Right lobe of liver (tissue), 6 donors: ENCODE results near the gene COQ8B. TPM values are rescaled to one million over a fixed set of nuclear protein-coding genes. Genes with fewer than 3 reads are reported as not detected.

Source experiments
- ATAC-seq, 4 donors: fragments of 200-7000 bp; cut with Tn5 transposase; one replicate each; pipeline ENCODE4 v1.9.1; 2020; ENCODE audit warnings: mild to moderate bottlenecking in 4 of 4, moderate library complexity in 4 of 4
- DNase-seq, 3 donors: peaks; one replicate each; pipeline ENCODE4 v3.0.0-alpha.2; 2020
- H3K27ac ChIP-seq, 3 donors: fragments of 200-600 bp; one replicate each; pipeline ENCODE4 v1.8.0; 2022
- H3K27me3 ChIP-seq, 2 donors: fragments of 200-600 bp; one replicate each; pipeline ENCODE4 v1.8.0; 2022
- H3K36me3 ChIP-seq, 4 donors: fragments of 200-600 bp; sonication (generic) in 1 of 4; one replicate each; pipeline versions ENCODE4 v1.5.1 to v1.8.0; 2017 to 2022; ENCODE audit warnings: control low read depth in 1 of 4
- H3K4me1 ChIP-seq, 4 donors: fragments of 200-600 bp; sonication (generic) in 1 of 4; one replicate each; pipeline versions ENCODE4 v1.5.1 to v1.8.0; 2017 to 2022; ENCODE audit warnings: control low read depth in 1 of 4
- H3K4me3 ChIP-seq, 3 donors: fragments of 200-600 bp; one replicate each; pipeline ENCODE4 v1.8.0; 2022
- H3K9me3 ChIP-seq, 4 donors: fragments of 200-600 bp; sonication (generic) in 1 of 4; one replicate each; pipeline versions ENCODE4 v1.5.1 to v1.8.0; 2017 to 2022; ENCODE audit warnings: control low read depth in 1 of 4
- POLR2A ChIP-seq: fragments of 450-650 bp; IDR thresholded peaks from one replicate; pipeline ENCODE4 v1.6.1; 2017; ENCODE audit warnings: antibody characterized with exemption, mild to moderate bottlenecking
- WGBS: methylation state at CpG from one replicate; pipeline ENCODE4 v1.1.6; 2018; ENCODE audit warnings: low coverage, low lambda C conversion rate; ENCODE audit not compliant: insufficient coverage; ENCODE audit errors: missing lambda C conversion rate; 5-methylcytosine and 5-hydroxymethylcytosine counted together
- intact Hi-C, 2 donors: fragments of 100-400 bp; cut with DNase I; formaldehyde crosslinking; loops; one replicate each; pipeline versions ENCODE4 v1.11.2 to v1.14.1; 2022
- total RNA-seq, 6 experiments: library from RNA; depleted of rRNA in 2 of 6; stranded (reverse); fragments of >200 nt in 2 of 6; fragmentation: NEBNext Ultra II Directional in 3 of 6; extraction: Animal tissue kit (Norgen Biotek cat#: 25700) in 3 of 6; gene quantifications; one replicate each; pipeline versions ENCODE4 v1.1.0 to v1.2.4, GENCODE V29; 2016 to 2023
- TF ChIP-seq, protein P1 (sequence below), 4 donors: fragments of 200-600 bp in 3 of 4; fragments of 450-650 bp in 1 of 4; IDR thresholded peaks; one replicate each; pipeline versions ENCODE4 v1.5.1 to v1.8.0; 2016 to 2022; ENCODE audit warnings: antibody characterized with exemption in 4 of 4, mild to moderate bottlenecking in 2 of 4
- donor health status: DM: no; HTN: yes; CAD: no.
- donor health status: DM: no; HTN: no; CAD: no.
- donor health status: DM: no; HTN: no; CAD: no.
- donor health status: DM: no; HTN: yes; CAD: no.
- donor health status: DM: no; HTN: yes; CAD: no.

Gene COQ8B
- total RNA-seq, 6 experiments from 2014 or later: 15.1 to 30.6 (median 25.6) TPM

DNA sequence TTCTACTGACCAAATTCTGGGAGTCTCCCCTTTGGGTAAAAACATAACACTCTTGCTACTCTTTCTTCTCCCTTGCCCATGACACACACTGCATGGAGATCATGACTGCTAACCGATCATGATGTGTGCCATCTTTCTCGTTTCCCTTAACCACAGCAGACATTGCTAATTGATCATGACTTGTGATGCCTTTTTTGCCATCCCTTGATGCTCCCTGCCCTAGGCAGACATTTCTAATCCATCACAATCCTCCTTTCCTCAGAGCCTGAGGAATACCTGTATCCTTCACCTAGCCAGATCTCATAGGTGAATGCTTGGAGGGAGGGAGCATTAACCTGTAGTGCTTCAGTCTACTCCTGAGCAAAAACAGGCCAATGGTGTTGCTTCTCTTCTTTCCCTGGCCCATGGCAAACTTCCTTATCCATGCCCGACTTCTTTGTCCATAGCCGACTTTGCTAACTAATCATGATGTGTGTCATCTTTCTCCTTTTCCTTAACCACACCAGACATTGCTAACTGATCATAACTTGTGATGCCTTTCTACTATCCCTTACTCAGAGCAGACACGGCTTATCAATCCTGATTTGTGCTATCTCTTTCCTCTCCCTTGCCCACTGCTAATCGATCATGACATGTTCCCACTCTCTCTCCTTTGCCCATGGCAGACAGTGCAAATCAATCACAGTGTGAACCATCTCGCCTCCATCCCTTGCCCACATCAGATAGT, 44.0 kb downstream of the COQ8B start:
- no peaks in the 10 kb centered on the region for H3K4me1 ChIP-seq
- ATAC-seq: no peak
- no peak overlapping the region for H3K27ac ChIP-seq
- H3K9me3 ChIP-seq: no peaks in the 10 kb centered on the region
- no peak for DNase-seq
- TF ChIP-seq, protein P1, sequence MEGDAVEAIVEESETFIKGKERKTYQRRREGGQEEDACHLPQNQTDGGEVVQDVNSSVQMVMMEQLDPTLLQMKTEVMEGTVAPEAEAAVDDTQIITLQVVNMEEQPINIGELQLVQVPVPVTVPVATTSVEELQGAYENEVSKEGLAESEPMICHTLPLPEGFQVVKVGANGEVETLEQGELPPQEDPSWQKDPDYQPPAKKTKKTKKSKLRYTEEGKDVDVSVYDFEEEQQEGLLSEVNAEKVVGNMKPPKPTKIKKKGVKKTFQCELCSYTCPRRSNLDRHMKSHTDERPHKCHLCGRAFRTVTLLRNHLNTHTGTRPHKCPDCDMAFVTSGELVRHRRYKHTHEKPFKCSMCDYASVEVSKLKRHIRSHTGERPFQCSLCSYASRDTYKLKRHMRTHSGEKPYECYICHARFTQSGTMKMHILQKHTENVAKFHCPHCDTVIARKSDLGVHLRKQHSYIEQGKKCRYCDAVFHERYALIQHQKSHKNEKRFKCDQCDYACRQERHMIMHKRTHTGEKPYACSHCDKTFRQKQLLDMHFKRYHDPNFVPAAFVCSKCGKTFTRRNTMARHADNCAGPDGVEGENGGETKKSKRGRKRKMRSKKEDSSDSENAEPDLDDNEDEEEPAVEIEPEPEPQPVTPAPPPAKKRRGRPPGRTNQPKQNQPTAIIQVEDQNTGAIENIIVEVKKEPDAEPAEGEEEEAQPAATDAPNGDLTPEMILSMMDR (IDR thresholded peaks at IDR 0.05): no peak
- TF ChIP-seq POLR2A: no peak
- intact Hi-C loops: no loop called here
- no peaks in the 10 kb centered on the region for H3K27me3 ChIP-seq
- no peak overlapping the region for H3K4me3 ChIP-seq
- 88% methylated on average over 3 of the region's 7 CpGs for whole genome bisulfite sequencing
- peaks cover 0 to 73% (median 4%) of the 10 kb centered on the region in 4 donors for H3K36me3 ChIP-seq

- WGBS: 100% methylated on average over 2 of the region's 2 CpGs
- Histone ChIP-seq H3K27me3 (no peaks in the 10 kb centered on the region), H3K4me1 (no peaks in the 10 kb centered on the region), H3K4me3 (no peak overlapping the region), H3K9me3 (no peaks in the 10 kb centered on the region), H3K27ac (no peak overlapping the region), H3K36me3 (peaks cover 0 to 66% (median 4%) of the 10 kb centered on the region in 4 donors)
- ATAC-seq (no peak), DNase-seq (no peak)
- TF ChIP-seq, protein P1 (IDR thresholded peaks at IDR 0.05): no peak
- no peak for TF ChIP-seq POLR2A
- intact Hi-C loops: no loop called here
These were observed 44.6 kb downstream of the COQ8B start for GRCh38 chr19:40672038-40672437.

DNA sequence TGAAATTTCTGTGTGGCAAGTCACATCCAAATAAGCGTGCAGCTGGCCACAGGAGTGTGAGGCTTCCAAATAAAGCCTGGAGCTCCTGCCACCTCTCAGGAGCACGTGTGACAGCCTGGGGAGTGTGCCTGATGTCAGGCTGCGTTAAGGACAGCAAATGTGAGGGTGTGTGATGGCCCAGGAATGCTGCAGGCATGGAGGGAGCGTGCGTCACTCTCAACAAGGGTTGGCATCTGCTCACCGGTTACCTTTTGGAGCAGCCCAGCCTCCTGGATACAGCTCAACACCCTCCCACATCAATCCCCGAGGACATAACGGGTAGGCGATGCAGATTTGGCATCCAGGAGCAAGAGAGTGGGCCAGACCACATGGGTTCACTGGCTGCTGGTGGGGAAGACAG, 45.3 kb downstream of the COQ8B start:
- H3K27me3 ChIP-seq: no peaks in the 10 kb centered on the region
- DNase-seq: no peak
- WGBS: no CpG with 5 or more reads among the region's 9 CpGs
- ATAC-seq: no peak
- H3K36me3 ChIP-seq: peaks cover 0 to 63% (median 4%) of the 10 kb centered on the region in 4 donors
- no peak overlapping the region for H3K4me3 ChIP-seq
- TF ChIP-seq POLR2A: no peak
- TF ChIP-seq, protein P1 (IDR thresholded peaks at IDR 0.05): no peak
- intact Hi-C loops: no loop called here
- no peaks in the 10 kb centered on the region for H3K4me1 ChIP-seq
- H3K9me3 ChIP-seq: no peaks in the 10 kb centered on the region
- no peak overlapping the region for H3K27ac ChIP-seq

DNA sequence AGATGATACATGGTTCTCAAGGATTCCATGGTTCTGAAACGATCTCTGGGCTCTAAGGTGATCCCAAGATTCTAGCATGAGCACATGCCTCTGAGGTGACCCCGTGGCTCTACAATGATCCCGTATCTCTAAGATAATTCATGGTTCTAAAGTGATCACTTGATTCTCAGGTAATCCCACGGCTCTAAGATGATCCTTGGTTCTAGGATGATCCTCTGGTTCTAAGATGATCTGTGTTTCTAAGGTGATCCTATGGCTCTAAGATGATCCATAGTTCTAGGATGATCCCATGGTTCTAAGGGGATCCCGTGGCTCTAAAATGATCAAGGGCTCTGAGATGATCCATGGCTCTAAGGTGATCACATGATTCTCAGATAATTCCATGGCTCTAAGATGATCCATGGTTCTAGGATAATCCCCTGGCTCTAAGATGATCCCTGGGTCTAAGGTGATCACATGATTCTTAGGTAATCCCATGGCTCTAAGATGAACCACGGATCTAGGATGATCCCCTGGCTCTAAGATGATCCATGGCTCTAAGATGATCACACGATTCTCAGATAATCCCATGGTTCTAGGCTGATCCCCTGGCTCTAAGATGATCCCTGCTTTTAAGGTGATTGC, 47.6 kb downstream of the COQ8B start:
- 87% methylated on average over 7 of the region's 7 CpGs for WGBS
- ATAC-seq (no peak), DNase-seq (no peak)
- Histone ChIP-seq H3K36me3 (peaks cover 0 to 47% (median 4%) of the 10 kb centered on the region in 4 donors), H3K27me3 (no peaks in the 10 kb centered on the region), H3K4me3 (no peak overlapping the region), H3K9me3 (no peaks in the 10 kb centered on the region), H3K27ac (no peak overlapping the region), H3K4me1 (no peaks in the 10 kb centered on the region)
- TF ChIP-seq POLR2A: no peak
- TF ChIP-seq, protein P1 (IDR thresholded peaks at IDR 0.05): no peak
- intact Hi-C loops: loop anchor here in 1 of 2 donors (10.0 kb wide), 2 partner anchors 136 to 476 kb away; no protein-coding TSS in a partner anchor
